ENCODE results near the gene MICAL2. TPM values are rescaled to one million over a fixed set of nuclear protein-coding genes. Genes with fewer than 3 reads are reported as not detected.

Gene MICAL2
- total and polyA plus RNA-seq, 2 donors, result 42.5 to 44.1 TPM

- Histone ChIP-seq H3K4me1 (ENCODE audit: insufficient read depth) (peaks cover 5% of the 10 kb centered on the region), H3K4me3 (ENCODE audit: low read depth, low read length) (no peak overlapping the region), H3K36me3 (ENCODE audit: insufficient read depth) (no peaks in the 10 kb centered on the region), H3K27ac (ENCODE audit: low read depth) (peak overlapping the region; percentile 32)
- 59% methylated on average over 3 of the region's 3 CpGs for WGBS
- no peak for DNase-seq (ENCODE audit: extremely low spot score)
These were observed 60.1 kb downstream of the MICAL2 start for GRCh38 chr11:12170501-12170900.

GRCh38 chr11:12170984-12171383 is 60.6 kb downstream of the MICAL2 start:
- 27% methylated on average over 5 of the region's 5 CpGs for WGBS
- H3K36me3 ChIP-seq (ENCODE audit: insufficient read depth), result no peaks in the 10 kb centered on the region
- H3K4me3 ChIP-seq (ENCODE audit: low read depth, low read length), result no peak overlapping the region
- H3K4me1 ChIP-seq (ENCODE audit: insufficient read depth), result peaks cover 5% of the 10 kb centered on the region
- peak overlapping the region; percentile 32 for H3K27ac ChIP-seq (ENCODE audit: low read depth)
- DNase-seq (ENCODE audit: extremely low spot score), result no peak

- Histone ChIP-seq H3K27ac (ENCODE audit: low read depth) (no peak overlapping the region), H3K36me3 (ENCODE audit: insufficient read depth) (no peaks in the 10 kb centered on the region), H3K4me3 (ENCODE audit: low read depth, low read length) (no peak overlapping the region), H3K4me1 (ENCODE audit: insufficient read depth) (peaks cover 3% of the 10 kb centered on the region)
- DNase-seq (ENCODE audit: extremely low spot score), result no peak
- WGBS, result 99% methylated on average over 3 of the region's 3 CpGs
These were observed 61.5 kb downstream of the MICAL2 start for GRCh38 chr11:12171921-12172320.

- no peaks in the 10 kb centered on the region for H3K36me3 ChIP-seq (ENCODE audit: insufficient read depth)
- H3K27ac ChIP-seq (ENCODE audit: low read depth), result no peak overlapping the region
- WGBS, result 78% methylated on average over 3 of the region's 3 CpGs
- no peak for DNase-seq (ENCODE audit: extremely low spot score)
- H3K4me3 ChIP-seq (ENCODE audit: low read depth, low read length), result no peak overlapping the region
- no peaks in the 10 kb centered on the region for H3K4me1 ChIP-seq (ENCODE audit: insufficient read depth)
These were observed 62.2 kb downstream of the MICAL2 start for GRCh38 chr11:12172493-12173013.

GRCh38 chr11:12173111-12173510 is 62.7 kb downstream of the MICAL2 start:
- H3K36me3 ChIP-seq (ENCODE audit: insufficient read depth), result no peaks in the 10 kb centered on the region
- WGBS, result 78% methylated on average over 4 of the region's 4 CpGs
- H3K27ac ChIP-seq (ENCODE audit: low read depth), result no peak overlapping the region
- DNase-seq (ENCODE audit: extremely low spot score), result no peak
- H3K4me3 ChIP-seq (ENCODE audit: low read depth, low read length), result no peak overlapping the region
- no peaks in the 10 kb centered on the region for H3K4me1 ChIP-seq (ENCODE audit: insufficient read depth)

- 32% methylated on average over 1 of the region's 1 CpG for WGBS
These were observed 63.7 kb downstream of the MICAL2 start for GRCh38 chr11:12174128-12174476.

GRCh38 chr11:12174477-12175143 is 64.2 kb downstream of the MICAL2 start:
- no peak overlapping the region for H3K27ac ChIP-seq (ENCODE audit: low read depth)
- DNase-seq (ENCODE audit: extremely low spot score), result no peak
- H3K4me1 ChIP-seq (ENCODE audit: insufficient read depth), result no peaks in the 10 kb centered on the region
- 89% methylated on average over 3 of the region's 3 CpGs for WGBS
- no peak overlapping the region for H3K4me3 ChIP-seq (ENCODE audit: low read depth, low read length)
- H3K36me3 ChIP-seq (ENCODE audit: insufficient read depth), result no peaks in the 10 kb centered on the region

More at GRCh38 chr11:12174128-12174476, 63.7 kb downstream of the MICAL2 start:
- no peak overlapping the region for H3K27ac ChIP-seq (ENCODE audit: low read depth)
- no peaks in the 10 kb centered on the region for H3K36me3 ChIP-seq (ENCODE audit: insufficient read depth)
- no peaks in the 10 kb centered on the region for H3K4me1 ChIP-seq (ENCODE audit: insufficient read depth)
- DNase-seq (ENCODE audit: extremely low spot score), result no peak
- no peak overlapping the region for H3K4me3 ChIP-seq (ENCODE audit: low read depth, low read length)

GRCh38 chr11:12175694-12176241 is 65.4 kb downstream of the MICAL2 start:
- no peak overlapping the region for H3K4me3 ChIP-seq (ENCODE audit: low read depth, low read length)
- 31% methylated on average over 4 of the region's 4 CpGs for WGBS
- no peak overlapping the region for H3K27ac ChIP-seq (ENCODE audit: low read depth)
- no peak for DNase-seq (ENCODE audit: extremely low spot score)
- no peaks in the 10 kb centered on the region for H3K4me1 ChIP-seq (ENCODE audit: insufficient read depth)
- H3K36me3 ChIP-seq (ENCODE audit: insufficient read depth), result no peaks in the 10 kb centered on the region

- DNase-seq (ENCODE audit: extremely low spot score), result no peak
- H3K4me3 ChIP-seq (ENCODE audit: low read depth, low read length), result no peak overlapping the region
- no peak overlapping the region for H3K27ac ChIP-seq (ENCODE audit: low read depth)
- 95% methylated on average over 4 of the region's 4 CpGs for WGBS
- H3K4me1 ChIP-seq (ENCODE audit: insufficient read depth), result no peaks in the 10 kb centered on the region
- no peaks in the 10 kb centered on the region for H3K36me3 ChIP-seq (ENCODE audit: insufficient read depth)
These were observed 66.0 kb downstream of the MICAL2 start for GRCh38 chr11:12176410-12176809.

- 60% methylated on average over 3 of the region's 3 CpGs for WGBS
- no peak for DNase-seq (ENCODE audit: extremely low spot score)
- Histone ChIP-seq H3K4me3 (ENCODE audit: low read depth, low read length) (no peak overlapping the region), H3K36me3 (ENCODE audit: insufficient read depth) (no peaks in the 10 kb centered on the region), H3K4me1 (ENCODE audit: insufficient read depth) (no peaks in the 10 kb centered on the region), H3K27ac (ENCODE audit: low read depth) (no peak overlapping the region)
These were observed 67.4 kb downstream of the MICAL2 start for GRCh38 chr11:12177739-12178338.

- Histone ChIP-seq H3K4me3 (ENCODE audit: low read depth, low read length) (no peak overlapping the region), H3K27ac (ENCODE audit: low read depth) (peak overlapping the region; percentile 42), H3K36me3 (ENCODE audit: insufficient read depth) (no peaks in the 10 kb centered on the region), H3K4me1 (ENCODE audit: insufficient read depth) (no peaks in the 10 kb centered on the region)
- DNase-seq (ENCODE audit: extremely low spot score), result no peak
- 88% methylated on average over 5 of the region's 5 CpGs for WGBS
These were observed 68.6 kb downstream of the MICAL2 start for GRCh38 chr11:12179019-12179418.

GRCh38 chr11:12179531-12179930 is 69.1 kb downstream of the MICAL2 start:
- H3K4me3 ChIP-seq (ENCODE audit: low read depth, low read length), result no peak overlapping the region
- 41% methylated on average over 4 of the region's 4 CpGs for WGBS
- H3K4me1 ChIP-seq (ENCODE audit: insufficient read depth), result no peaks in the 10 kb centered on the region
- H3K27ac ChIP-seq (ENCODE audit: low read depth), result peak overlapping the region; percentile 54
- H3K36me3 ChIP-seq (ENCODE audit: insufficient read depth), result no peaks in the 10 kb centered on the region
- no peak for DNase-seq (ENCODE audit: extremely low spot score)

GRCh38 chr11:12180257-12181205 is 70.1 kb downstream of the MICAL2 start:
- WGBS, result 75% methylated on average over 8 of the region's 8 CpGs
- H3K36me3 ChIP-seq (ENCODE audit: insufficient read depth), result no peaks in the 10 kb centered on the region
- H3K4me3 ChIP-seq (ENCODE audit: low read depth, low read length), result no peak overlapping the region
- no peak overlapping the region for H3K27ac ChIP-seq (ENCODE audit: low read depth)
- H3K4me1 ChIP-seq (ENCODE audit: insufficient read depth), result no peaks in the 10 kb centered on the region
- DNase-seq (ENCODE audit: extremely low spot score), result no peak
